Caco-2 (cell line): ENCODE measurements around the gene PYM1. TPM values are rescaled to one million over a fixed set of nuclear protein-coding genes. Genes with fewer than 3 reads are reported as not detected.

Experiments used
- BruUV-seq: library from RNA; stranded (reverse); fragments of 400-500 nt; replicated peaks from 2 replicates; lab custom pipeline; 2021; lab: Mats Ljungman, UMichigan
- CTCF ChIA-PET: fragments of 300-600 bp; sonication (Branson Sonifier 250); formaldehyde crosslinking; loops from one replicate; lab custom pipeline; 2022; ENCODE audit warnings: antibody characterized with exemption; lab: Charles Lee
- POLR2A ChIA-PET: fragments of 300-600 bp; sonication (Branson Sonifier 250); formaldehyde crosslinking; loops from one replicate; lab custom pipeline; 2022; ENCODE audit warnings: antibody characterized with exemption; lab: Charles Lee
- DNase-seq, 2 experiments: peaks; one replicate each; pipeline versions ENCODE4 v3.0.0 to v3.0.0-alpha.2; 2020 to 2022
- H3K27me3 ChIP-seq: replicated peaks from 2 replicates; pipeline ENCODE4 v1.6.0; 2011; ENCODE audit warnings: low read length; ENCODE audit not compliant: control insufficient read depth, insufficient read depth
- H3K36me3 ChIP-seq: 2 replicates; pipeline ENCODE4 v1.5.1; 2011; ENCODE audit warnings: low read length; ENCODE audit not compliant: control insufficient read depth, insufficient read depth
- H3K4me1 ChIP-seq: fragments of 250-450 bp; sonication (Bioruptor Pico); 2 replicates; pipeline ENCODE4 v1.5.1; 2020; ENCODE audit warnings: mild to moderate bottlenecking
- H3K4me3 ChIP-seq: 2 replicates; pipeline ENCODE4 v1.5.1; 2011; ENCODE audit warnings: low read depth, mild to moderate bottlenecking, control low read depth, low read length
- H3K9me3 ChIP-seq: fragments of 250-450 bp; sonication (Bioruptor Pico); 2 replicates; pipeline ENCODE4 v1.5.1; 2020; ENCODE audit warnings: mild to moderate bottlenecking, moderate library complexity
- H3K27ac Mint-ChIP-seq: one replicate; pipeline ENCODE4 v1.8.0; 2022; ENCODE audit warnings: mixed read lengths; ENCODE audit not compliant: unreplicated experiment
- H3K27me3 Mint-ChIP-seq: one replicate; pipeline ENCODE4 v1.8.0; 2022; ENCODE audit warnings: mixed read lengths; ENCODE audit not compliant: insufficient read depth, unreplicated experiment
- H3K36me3 Mint-ChIP-seq: one replicate; pipeline ENCODE4 v1.8.0; 2022; ENCODE audit warnings: mild to moderate bottlenecking, mixed read lengths; ENCODE audit not compliant: insufficient read depth, unreplicated experiment
- H3K4me1 Mint-ChIP-seq: one replicate; pipeline ENCODE4 v1.8.0; 2022; ENCODE audit warnings: low read depth, mixed read lengths; ENCODE audit not compliant: unreplicated experiment
- H3K4me3 Mint-ChIP-seq: one replicate; pipeline ENCODE4 v1.8.0; 2022; ENCODE audit warnings: mild to moderate bottlenecking, moderate library complexity, mixed read lengths; ENCODE audit not compliant: unreplicated experiment
- H3K9me3 Mint-ChIP-seq: one replicate; pipeline ENCODE4 v1.8.0; 2022; ENCODE audit warnings: mixed read lengths; ENCODE audit not compliant: unreplicated experiment
- CTCF ChIP-seq, 2 experiments: fragments of 200-600 bp in 1 of 2; IDR thresholded peaks; 1 replicate in 1 of 2; 2 replicates in 1 of 2; pipeline versions ENCODE4 v1.5.1 to v1.8.0; 2011 to 2022; ENCODE audit warnings: antibody characterized with exemption in 1 of 2, control low read depth in 1 of 2, inconsistent platforms in 1 of 2, low read depth in 1 of 2, low read length in 1 of 2, mild to moderate bottlenecking in 1 of 2, moderate library complexity in 1 of 2; ENCODE audit not compliant: insufficient read depth in 1 of 2, severe bottlenecking in 1 of 2, unreplicated experiment in 1 of 2
- intact Hi-C: fragments of 100-400 bp; cut with micrococcal nuclease; formaldehyde crosslinking; loops from one replicate; pipeline ENCODE4 v1.10.0; 2022; ENCODE audit not compliant: unreplicated experiment
- total RNA-seq: library from RNA; stranded (reverse); gene quantifications from 2 replicates; pipeline ENCODE4 v1.2.3, GENCODE V29; 2022

PYM1 gene
- total RNA-seq, 1 experiment from 2014 or later: 47.2 TPM

- DNase-seq: peak; percentile 89 to 95
- ChIA-PET CTCF (interaction anchor here (0.6 to 2.9 kb wide), 17 partner anchors 13 to 428 kb away, joined by 3 to 11 read pairs (median 5); partner anchors contain the start of genes ORMDL2, RAB5B and SARNP), POLR2A (interaction anchor here (0.7 to 2.9 kb wide), 5 partner anchors 18 to 109 kb away, joined by 3 to 21 read pairs (median 6); partner anchors contain the start of genes DNAJC14, ORMDL2, RAB5B and SARNP)
- peaks cover 1% of the 10 kb centered on the region; the same call in 1 of the 2 replicates for H3K36me3 ChIP-seq
- Mint-ChIP-seq H3K4me1 (peaks cover 35% of the 10 kb centered on the region), H3K36me3 (peaks cover 49% of the 10 kb centered on the region), H3K27ac (peak overlapping the region; percentile 97), H3K27me3 (no peaks in the 10 kb centered on the region), H3K9me3 (no peaks in the 10 kb centered on the region), H3K4me3 (peak overlapping the region; percentile 98)
- H3K4me1 ChIP-seq: peaks cover 19% of the 10 kb centered on the region
- H3K4me3 ChIP-seq: peak overlapping the region; percentile 74
- H3K9me3 ChIP-seq: no peaks in the 10 kb centered on the region
- BruUV-seq: no TSS peak
- no peaks in the 10 kb centered on the region for H3K27me3 ChIP-seq
- intact Hi-C loops: loop anchor here (1.0 to 2.0 kb wide), 2 partner anchors 110 to 188 kb away; partner anchors contain the start of gene SARNP
- TF ChIP-seq CTCF (IDR thresholded peaks at IDR 0.05; ENCODE audit: insufficient read depth in 1 of 2, low read depth in 1 of 2, low read length in 1 of 2, severe bottlenecking in 1 of 2, unreplicated experiment in 1 of 2): peak; percentile 79 to 86
Measured at GRCh38 chr12:55926738-55927587, 731 bp downstream of the PYM1 start.

- Mint-ChIP-seq H3K27ac (peak overlapping the region; percentile 97), H3K4me3 (peak overlapping the region; percentile 98), H3K4me1 (peaks cover 30% of the 10 kb centered on the region), H3K9me3 (no peaks in the 10 kb centered on the region), H3K36me3 (peaks cover 41% of the 10 kb centered on the region), H3K27me3 (no peaks in the 10 kb centered on the region)
- no peak for DNase-seq
- Histone ChIP-seq H3K4me3 (peak overlapping the region; percentile 74), H3K27me3 (no peaks in the 10 kb centered on the region), H3K9me3 (no peaks in the 10 kb centered on the region), H3K4me1 (peaks cover 15% of the 10 kb centered on the region), H3K36me3 (peaks cover 1% of the 10 kb centered on the region; the same call in 1 of the 2 replicates)
- TF ChIP-seq CTCF (IDR thresholded peaks at IDR 0.05; ENCODE audit: insufficient read depth in 1 of 2, low read depth in 1 of 2, low read length in 1 of 2, severe bottlenecking in 1 of 2, unreplicated experiment in 1 of 2): no peak
- TSS peak; percentile 42 for BruUV-seq
- CTCF ChIA-PET: interaction anchor here (0.6 to 2.9 kb wide), 11 partner anchors 14 to 273 kb away, joined by 3 to 11 read pairs (median 5); partner anchors contain the start of genes ORMDL2 and SARNP
- POLR2A ChIA-PET: interaction anchor here (0.7 to 2.9 kb wide), 4 partner anchors 17 to 96 kb away, joined by 3 to 21 read pairs (median 8); partner anchors contain the start of genes DNAJC14 and RAB5B
- intact Hi-C loops: loop anchor here (1.0 to 2.0 kb wide), 2 partner anchors 109 to 187 kb away; partner anchors contain the start of gene SARNP
Measured at GRCh38 chr12:55925870-55926737, 1.6 kb downstream of the PYM1 start.
